Measurements from ENCODE around the gene UNC5A. TPM values are rescaled to one million over a fixed set of nuclear protein-coding genes. Genes with fewer than 3 reads are reported as not detected.

Gene UNC5A
- total and polyA plus RNA-seq, 2 of the 8 experiments (the other 6 are each of a cell fraction or from before 2014, with no cell fraction given), result 4.0 to 7.6 TPM

GRCh38 chr5:176863041-176863764 lies 52.8 kb downstream of the UNC5A start:
- H4K8ac ChIP-seq (ENCODE audit: extremely low read depth, insufficient read depth, low read length), result peak overlapping the region; percentile 7; the same call in 1 of the 2 replicates
- H3K23ac ChIP-seq (ENCODE audit: insufficient read length), result no peak overlapping the region
- peak overlapping the region in 3 of 4 experiments; percentile 1 to 21 (median 20); a peak in 3 of 8 replicates for H3K4me3 ChIP-seq (ENCODE audit: extremely low read depth in 1 of 4, insufficient read depth in 2 of 4, low read depth in 3 of 4, low read length in 4 of 4)

More at GRCh38 chr5:176863041-176863764, 52.8 kb downstream of the UNC5A start:
- Histone ChIP-seq H4K91ac (replicated peaks; ENCODE audit: insufficient read length, low read length) (peak overlapping the region; percentile 12), H4K20me1 (replicated peaks in 1 of 2; ENCODE audit: control insufficient read depth in 1 of 2, insufficient read depth in 2 of 2, low read length in 2 of 2) (no peaks in the 10 kb centered on the region), H3K18ac (ENCODE audit: extremely low read depth, low read length) (peak overlapping the region; percentile 93), H3K4me2 (ENCODE audit: insufficient read depth in 1 of 2, low read depth in 2 of 2, low read length in 2 of 2) (peak overlapping the region; percentile 40 to 47; a peak in 3 of 4 replicates), H2AFZ (ENCODE audit: low read length) (peak overlapping the region; percentile 53; the same call in 1 of the 2 replicates), H3K14ac (ENCODE audit: insufficient read length) (no peak overlapping the region), H3K4ac (replicated peaks; ENCODE audit: insufficient read length, low read depth, low read length) (peak overlapping the region; percentile 57), H4K5ac (ENCODE audit: insufficient read length, low read depth, low read length) (peak overlapping the region; percentile 5), H2BK20ac (ENCODE audit: low read length) (peak overlapping the region; percentile 80), H2BK5ac (ENCODE audit: low read depth, low read length) (peak overlapping the region; percentile 93; the same call in 1 of the 2 replicates), H3K9me3 (ENCODE audit: insufficient read depth in 2 of 2, low read depth in 1 of 2, low read length in 1 of 2) (no peaks in the 10 kb centered on the region), H3K23me2 (ENCODE audit: low read depth, low read length) (no peaks in the 10 kb centered on the region), H3K36me3 (ENCODE audit: control insufficient read depth in 2 of 4, insufficient read depth in 4 of 4, low read length in 3 of 4) (no peaks in the 10 kb centered on the region), H3K56ac (replicated peaks; ENCODE audit: insufficient read length, low read depth, low read length) (no peak overlapping the region), H2BK120ac (replicated peaks; ENCODE audit: low read depth, low read length) (peak overlapping the region; percentile 52), H3K9ac (replicated peaks in 1 of 4; ENCODE audit: extremely low read depth in 1 of 4, low read depth in 3 of 4, low read length in 3 of 4) (no peak overlapping the region; a peak in 2 of 7 replicates), H2BK15ac (ENCODE audit: low read length) (peak overlapping the region; percentile 72), H3K79me1 (ENCODE audit: low read depth, low read length) (no peaks in the 10 kb centered on the region), H3K27me3 (replicated peaks in 1 of 4; ENCODE audit: control insufficient read depth in 3 of 4, extremely low read depth in 1 of 4, insufficient read depth in 3 of 4, low read length in 3 of 4) (no peaks in the 10 kb centered on the region), H2BK12ac (ENCODE audit: low read depth, low read length) (peak overlapping the region; percentile 96; the same call in 1 of the 2 replicates), H2AK5ac (ENCODE audit: low read depth, low read length) (peak overlapping the region; percentile 65; the same call in 1 of the 2 replicates), H3K4me1 (replicated peaks in 1 of 4; ENCODE audit: control insufficient read depth in 3 of 4, insufficient read depth in 4 of 4, low read length in 3 of 4) (peaks cover 6 to 40% (median 26%) of the 10 kb centered on the region in 4 experiments), H3K79me2 (ENCODE audit: control insufficient read depth in 1 of 2, insufficient read depth in 2 of 2, low read length in 2 of 2) (no peaks in the 10 kb centered on the region), H3K27ac (ENCODE audit: low read depth, low read length) (no peak overlapping the region)
- TF ChIP-seq ATF2 (IDR thresholded peaks at IDR 0.05; ENCODE audit: low read length) (no peak), CREB1 (IDR thresholded peaks at IDR 0.05) (no peak), EGR1 (IDR thresholded peaks at IDR 0.05; ENCODE audit: borderline replicate concordance, low read depth, low read length) (0 out of 2 replicates have a peak, but pooled peaks have one; percentile 17), TEAD4 (IDR thresholded peaks at IDR 0.05; ENCODE audit: low read depth, low read length) (no peak), NANOG (IDR thresholded peaks at IDR 0.05; ENCODE audit: insufficient read depth, low read depth, low read length, poor library complexity, severe bottlenecking) (no peak), RXRA (IDR thresholded peaks at IDR 0.05; ENCODE audit: insufficient read depth, low read depth, low read length) (no peak), MAFK (IDR thresholded peaks at IDR 0.05; ENCODE audit: low read depth, low read length) (no peak)
- ChIA-PET POLR2A (ENCODE audit: partially characterized antibody) (interaction anchor here (0.6 to 2.0 kb wide), 7 partner anchors 11 to 193 kb away, joined by 3 to 5 read pairs (median 4); partner anchors contain the start of gene UIMC1), CTCF (ENCODE audit: partially characterized antibody) (interaction anchor here (0.6 to 6.5 kb wide), 9 partner anchors 10 to 204 kb away, joined by 3 to 39 read pairs (median 4); no protein-coding TSS in a partner anchor)
- FAIRE-seq, result no peak
- DNase-seq (ENCODE audit: low read depth in 1 of 2, low spot score in 2 of 2), result no peak
- 52% methylated on average over 15 of the region's 15 CpGs; no CpG with 5 or more reads in 1 of the 2 experiments for WGBS, 2 experiments (ENCODE audit: extremely low coverage in 1 of 2, insufficient coverage in 1 of 2, insufficient read length in 1 of 2, insufficient replicate concordance in 2 of 2, low coverage in 1 of 2, low lambda C conversion rate in 2 of 2, missing lambda C conversion rate in 1 of 2)

Data from H1 (cell line).